ENCODE measurements around the gene ITGB5.

The ITGB5 gene

GRCh38 chr3:124887177-124887931, at the start of gene ITGB5:
TSS of gene ITGB5 (minus strand) at chr3:124887365. CDS start at chr3:124887000, 365 bp downstream.
- peak; percentile 63 for DNase-seq (ENCODE audit: low read depth)

- DNase-seq (ENCODE audit: low read depth) = no peak
These were observed 48.8 kb upstream of the ITGB5 start for GRCh38 chr3:124935794-124936542.

GRCh38 chr3:124935264-124935663, 48.1 kb upstream of the ITGB5 start:
- no peak for DNase-seq (ENCODE audit: low read depth)

- no peak for DNase-seq (ENCODE audit: low read depth)
These were observed 47.4 kb upstream of the ITGB5 start, which contains the start of gene MUC13 for GRCh38 chr3:124934577-124934976. TSS of gene MUC13 (minus strand) at chr3:124934751. CDS start at chr3:124934712, 39 bp downstream.

GRCh38 chr3:124928333-124929202, 41.4 kb upstream of the ITGB5 start:
- DNase-seq (ENCODE audit: low read depth) = peak; percentile 37

GRCh38 chr3:124927574-124928045, 40.4 kb upstream of the ITGB5 start:
- no peak for DNase-seq (ENCODE audit: low read depth)

GRCh38 chr3:124926426-124927101, 39.4 kb upstream of the ITGB5 start:
- no peak for DNase-seq (ENCODE audit: low read depth)

- DNase-seq (ENCODE audit: low read depth) = no peak
These were observed 37.6 kb upstream of the ITGB5 start for GRCh38 chr3:124924741-124925140.

- no peak for DNase-seq (ENCODE audit: low read depth)
These were observed 36.7 kb upstream of the ITGB5 start for GRCh38 chr3:124923833-124924232.

- no peak for DNase-seq (ENCODE audit: low read depth)
These were observed 33.6 kb upstream of the ITGB5 start for GRCh38 chr3:124920718-124921117.

GRCh38 chr3:124919756-124920155, 32.6 kb upstream of the ITGB5 start:
- DNase-seq (ENCODE audit: low read depth) = peak; percentile 28

GRCh38 chr3:124918524-124918923, 31.4 kb upstream of the ITGB5 start:
- no peak for DNase-seq (ENCODE audit: low read depth)

- no peak for DNase-seq (ENCODE audit: low read depth)
These were observed 29.8 kb upstream of the ITGB5 start for GRCh38 chr3:124916837-124917409.

- DNase-seq (ENCODE audit: low read depth) = no peak
These were observed 28.1 kb upstream of the ITGB5 start for GRCh38 chr3:124915254-124915653.

GRCh38 chr3:124907957-124908356, 20.8 kb upstream of the ITGB5 start:
- no peak for DNase-seq (ENCODE audit: low read depth)

- no peak for DNase-seq (ENCODE audit: low read depth)
These were observed 17.8 kb upstream of the ITGB5 start for GRCh38 chr3:124904835-124905492.

- DNase-seq (ENCODE audit: low read depth) = peak; percentile 28
These were observed 17.0 kb upstream of the ITGB5 start for GRCh38 chr3:124903896-124904834.

GRCh38 chr3:124896824-124897526, 9.8 kb upstream of the ITGB5 start:
- DNase-seq (ENCODE audit: low read depth) = no peak

GRCh38 chr3:124895756-124896155, 8.6 kb upstream of the ITGB5 start:
- no peak for DNase-seq (ENCODE audit: low read depth)

All from GM04504 (cell line).